Keratinocyte (primary cell): ENCODE results near the gene FAM3C. TPM values are rescaled to one million over a fixed set of nuclear protein-coding genes. Genes with fewer than 3 reads are reported as not detected.

Experiments
- DNase-seq: peaks from one replicate; pipeline ENCODE4 v3.0.0-alpha.2; 2011; ENCODE audit warnings: low read depth, missing footprints, low spot score
- FAIRE-seq: peaks from 2 replicates; lab custom pipeline; 2011; peaks lifted over from hg19 to GRCh38; lab: Jason Lieb, UNC
- H2AFZ ChIP-seq: 2 replicates; pipeline ENCODE4 v1.6.0; 2012; ENCODE audit warnings: low read length, control low read depth, inconsistent platforms; ENCODE audit not compliant: control insufficient read depth
- H3K27ac ChIP-seq: 2 replicates; pipeline ENCODE4 v1.5.1; 2011; ENCODE audit warnings: low read length; ENCODE audit not compliant: control insufficient read depth, insufficient read depth
- H3K27me3 ChIP-seq: 3 replicates; pipeline ENCODE4 v1.6.0; 2011; ENCODE audit warnings: low read length; ENCODE audit not compliant: control insufficient read depth, insufficient read depth; ENCODE audit errors: extremely low read depth
- H3K36me3 ChIP-seq, 2 experiments: 2 replicates in 1 of 2; 3 replicates in 1 of 2; pipeline ENCODE4 v1.5.1; 2011; ENCODE audit warnings: low read length in 2 of 2, mild to moderate bottlenecking in 1 of 2; ENCODE audit not compliant: control insufficient read depth in 2 of 2, insufficient read depth in 2 of 2; ENCODE audit errors: extremely low read depth in 1 of 2
- H3K4me1 ChIP-seq: 3 replicates; pipeline ENCODE4 v1.5.1; 2011; ENCODE audit warnings: low read length; ENCODE audit not compliant: control insufficient read depth, insufficient read depth; ENCODE audit errors: extremely low read depth
- H3K4me2 ChIP-seq: 3 replicates; pipeline ENCODE4 v1.6.0; 2011; ENCODE audit warnings: low read depth, low read length; ENCODE audit not compliant: control insufficient read depth, insufficient read depth; ENCODE audit errors: extremely low read depth
- H3K4me3 ChIP-seq, 3 experiments: fragments of 200-600 bp in 1 of 3; sonication (generic) in 1 of 3; 2 replicates in 2 of 3; 3 replicates in 1 of 3; pipeline ENCODE4 v1.5.1; 2011 to 2016; ENCODE audit warnings: low read length in 3 of 3, mild to moderate bottlenecking in 3 of 3, control low read depth in 2 of 3, inconsistent platforms in 1 of 3, low read depth in 1 of 3, mixed read lengths in 1 of 3, mixed run types in 1 of 3, moderate library complexity in 1 of 3; ENCODE audit not compliant: control insufficient read depth in 2 of 3, insufficient read depth in 2 of 3; ENCODE audit errors: extremely low read depth in 1 of 3
- H3K79me2 ChIP-seq: 2 replicates; pipeline ENCODE4 v1.6.0; 2012; ENCODE audit warnings: low read length; ENCODE audit not compliant: control insufficient read depth, insufficient read depth
- H3K9ac ChIP-seq: 3 replicates; pipeline ENCODE4 v1.6.0; 2011; ENCODE audit warnings: low read length; ENCODE audit not compliant: control insufficient read depth, insufficient read depth; ENCODE audit errors: extremely low read depth
- H3K9me1 ChIP-seq: 3 replicates; pipeline ENCODE4 v1.6.0; 2011; ENCODE audit warnings: low read length; ENCODE audit not compliant: control insufficient read depth, insufficient read depth; ENCODE audit errors: extremely low read depth
- H3K9me3 ChIP-seq: 2 replicates; pipeline ENCODE4 v1.5.1; 2012; ENCODE audit warnings: low read depth, low read length; ENCODE audit not compliant: control insufficient read depth
- H4K20me1 ChIP-seq: 3 replicates; pipeline ENCODE4 v1.6.0; 2011; ENCODE audit warnings: low read length; ENCODE audit not compliant: control insufficient read depth, insufficient read depth; ENCODE audit errors: extremely low read depth
- EZH2 ChIP-seq: IDR thresholded peaks from one replicate; pipeline ENCODE4 v1.6.1; 2012; ENCODE audit warnings: inconsistent platforms, mild to moderate bottlenecking, low read length, moderate library complexity
- dilution Hi-C: fragments of 300-500 bp; cut with MboI; formaldehyde crosslinking; loops from one replicate; pipeline ENCODE4 v1.7.0; 2020; ENCODE audit warnings: low sequenced_read_pairs; ENCODE audit not compliant: extremely low pct_ligation_motif_present
- polyA plus RNA-seq, 5 experiments: library from polyadenylated mRNA; depleted of rRNA in 3 of 5; stranded (reverse) in 3 of 5; stranded (forward) in 1 of 5; unstranded in 1 of 5; fragments of >200 nt; gene quantifications; 1 replicate in 1 of 5; 2 replicates in 3 of 5; 3 replicates in 1 of 5; pipeline versions ENCODE4 v1.2.1 to v1.2.3, GENCODE V29; 2011 to 2012; ENCODE audit warnings: missing spikeins in 2 of 5, low read depth in 1 of 5, low replicate concordance in 1 of 5
- TF ChIP-seq, protein P1 (sequence below), 3 experiments: IDR thresholded peaks in 1 of 3; conservative IDR thresholded peaks in 1 of 3; optimal IDR thresholded peaks in 1 of 3; 2 replicates in 2 of 3; 3 replicates in 1 of 3; pipeline versions ENCODE3 to v1.5.1; 2011; ENCODE audit warnings: low read length in 3 of 3, mild to moderate bottlenecking in 3 of 3, moderate library complexity in 2 of 3, control low read depth in 1 of 3, inconsistent platforms in 1 of 3; ENCODE audit not compliant: insufficient read depth in 2 of 3; ENCODE audit errors: extremely low read depth in 1 of 3

The FAM3C gene
- polyA plus RNA-seq, 1 donor (not counting 4 experiments of a cell fraction or from before 2014, with no cell fraction given): 93.5 TPM

- Histone ChIP-seq H3K79me2 (peaks cover 34% of the 10 kb centered on the region), H3K4me3 (no peak overlapping the region), H4K20me1 (no peaks in the 10 kb centered on the region), H3K4me2 (no peak overlapping the region), H3K9me3 (no peaks in the 10 kb centered on the region), H3K9me1 (no peaks in the 10 kb centered on the region), H3K9ac (no peak overlapping the region), H3K4me1 (peaks cover 7% of the 10 kb centered on the region), H3K27ac (no peak overlapping the region), H3K27me3 (no peaks in the 10 kb centered on the region), H3K36me3 (peaks cover 2 to 6% of the 10 kb centered on the region in 2 experiments), H2AFZ (no peak overlapping the region)
- dilution Hi-C loops: loop anchor here (25.0 kb wide), 1 partner anchor 165 kb away; no protein-coding TSS in a partner anchor
- TF ChIP-seq EZH2: no peak
- TF ChIP-seq, protein P1, sequence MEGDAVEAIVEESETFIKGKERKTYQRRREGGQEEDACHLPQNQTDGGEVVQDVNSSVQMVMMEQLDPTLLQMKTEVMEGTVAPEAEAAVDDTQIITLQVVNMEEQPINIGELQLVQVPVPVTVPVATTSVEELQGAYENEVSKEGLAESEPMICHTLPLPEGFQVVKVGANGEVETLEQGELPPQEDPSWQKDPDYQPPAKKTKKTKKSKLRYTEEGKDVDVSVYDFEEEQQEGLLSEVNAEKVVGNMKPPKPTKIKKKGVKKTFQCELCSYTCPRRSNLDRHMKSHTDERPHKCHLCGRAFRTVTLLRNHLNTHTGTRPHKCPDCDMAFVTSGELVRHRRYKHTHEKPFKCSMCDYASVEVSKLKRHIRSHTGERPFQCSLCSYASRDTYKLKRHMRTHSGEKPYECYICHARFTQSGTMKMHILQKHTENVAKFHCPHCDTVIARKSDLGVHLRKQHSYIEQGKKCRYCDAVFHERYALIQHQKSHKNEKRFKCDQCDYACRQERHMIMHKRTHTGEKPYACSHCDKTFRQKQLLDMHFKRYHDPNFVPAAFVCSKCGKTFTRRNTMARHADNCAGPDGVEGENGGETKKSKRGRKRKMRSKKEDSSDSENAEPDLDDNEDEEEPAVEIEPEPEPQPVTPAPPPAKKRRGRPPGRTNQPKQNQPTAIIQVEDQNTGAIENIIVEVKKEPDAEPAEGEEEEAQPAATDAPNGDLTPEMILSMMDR (optimal IDR thresholded peaks at IDR 0.05 in 1 of 3, IDR thresholded peaks at IDR 0.05 in 1 of 3, conservative IDR thresholded peaks at IDR 0.05 in 1 of 3; ENCODE audit: extremely low read depth in 1 of 3, insufficient read depth in 2 of 3, low read length in 3 of 3): no peak
- FAIRE-seq (no peak), DNase-seq (no peak)
Measured at GRCh38 chr7:121397361-121397760, 1.3 kb upstream of the FAM3C start.

- H3K36me3 ChIP-seq: peaks cover 2 to 10% of the 10 kb centered on the region in 2 experiments
- H2AFZ ChIP-seq: peak overlapping the region; percentile 70
- peak overlapping the region; percentile 83 to 95 (median 93) for H3K4me3 ChIP-seq
- no peaks in the 10 kb centered on the region for H3K27me3 ChIP-seq
- H3K79me2 ChIP-seq: peaks cover 51% of the 10 kb centered on the region
- H3K27ac ChIP-seq: peak overlapping the region; percentile 68
- H3K4me1 ChIP-seq: peaks cover 7% of the 10 kb centered on the region
- dilution Hi-C loops: loop anchor here (25.0 kb wide), 1 partner anchor 167 kb away; no protein-coding TSS in a partner anchor
- FAIRE-seq (no peak), DNase-seq (no peak)
- TF ChIP-seq, protein P1 (optimal IDR thresholded peaks at IDR 0.05 in 1 of 3, IDR thresholded peaks at IDR 0.05 in 1 of 3, conservative IDR thresholded peaks at IDR 0.05 in 1 of 3; ENCODE audit: extremely low read depth in 1 of 3, insufficient read depth in 2 of 3, low read length in 3 of 3): no peak
- TF ChIP-seq EZH2: no peak
- H3K9ac ChIP-seq: peak overlapping the region; percentile 83
- no peaks in the 10 kb centered on the region for H3K9me1 ChIP-seq
- H3K9me3 ChIP-seq: no peaks in the 10 kb centered on the region
- H3K4me2 ChIP-seq: peak overlapping the region; percentile 25
- no peaks in the 10 kb centered on the region for H4K20me1 ChIP-seq
Measured at GRCh38 chr7:121395494-121395960, 581 bp downstream of the FAM3C start.
